Psoas muscle (tissue), 8 donors: ENCODE results near the gene C1orf74. TPM values are rescaled to one million over a fixed set of nuclear protein-coding genes. Genes with fewer than 3 reads are reported as not detected.

ENCODE experiments used
- ATAC-seq, 4 donors: fragments of 200-7000 bp; cut with Tn5 transposase; one replicate each; pipeline ENCODE4 v1.9.1; 2020; ENCODE audit warnings: moderate library complexity in 3 of 4, mild to moderate bottlenecking in 2 of 4
- DNase-seq, 2 donors: peaks; one replicate each; pipeline ENCODE4 v3.0.0-alpha.2; 2020
- H3K27ac ChIP-seq: fragments of 200-600 bp; one replicate; pipeline ENCODE4 v1.8.0; 2022
- H3K27me3 ChIP-seq, 3 donors: fragments of 200-600 bp in 1 of 3; one replicate each; pipeline versions ENCODE4 v1.6.1 to v1.8.0; 2013 to 2022; ENCODE audit warnings: low read length in 2 of 3, mild to moderate bottlenecking in 2 of 3, moderate library complexity in 1 of 3; ENCODE audit not compliant: insufficient read depth in 3 of 3
- H3K36me3 ChIP-seq, 2 donors: fragments of 200-600 bp in 1 of 2; one replicate each; pipeline versions ENCODE4 v1.6.1 to v1.8.0; 2013 to 2022; ENCODE audit warnings: low read depth in 1 of 2, mild to moderate bottlenecking in 1 of 2, moderate library complexity in 1 of 2; ENCODE audit not compliant: insufficient read depth in 1 of 2
- H3K4me1 ChIP-seq: fragments of 200-600 bp; one replicate; pipeline ENCODE4 v1.8.0; 2022
- H3K4me3 ChIP-seq: fragments of 200-600 bp; one replicate; pipeline ENCODE4 v1.8.0; 2022; ENCODE audit warnings: mild to moderate bottlenecking
- H3K9me3 ChIP-seq: fragments of 200-600 bp; one replicate; pipeline ENCODE4 v1.8.0; 2022
- CTCF ChIP-seq: fragments of 200-600 bp; IDR thresholded peaks from one replicate; pipeline ENCODE4 v1.8.0; 2022; ENCODE audit warnings: antibody characterized with exemption
- WGBS, 3 donors: extraction: QIAGEN DNeasy Blood & Tissue Kit; methylation state at CpG; one replicate each; pipeline versions ENCODE4 v1.1.6 to v1.1.7; 2013; 5-methylcytosine and 5-hydroxymethylcytosine counted together
- intact Hi-C, 2 donors: fragments of 100-400 bp; cut with DNase I; formaldehyde crosslinking; loops; one replicate each; pipeline versions ENCODE4 v1.11.0 to v1.14.2; 2022
- polyA plus RNA-seq, 3 donors: library from polyadenylated mRNA; stranded (reverse); fragments of 200-250 nt; gene quantifications; one replicate each; pipeline ENCODE4 v1.2.3, GENCODE V29; 2013
- total RNA-seq, 4 donors: library from RNA; stranded (reverse); fragmentation: NEBNext Ultra II Directional in 2 of 4; extraction: Animal tissue kit (Norgen Biotek cat#: 25700) in 2 of 4; gene quantifications; one replicate each; pipeline versions ENCODE4 v1.2.1 to v1.2.4, GENCODE V29; 2021 to 2023
- donor health status: healthy with polysubstance abuse.
- donor health status: DM: no; HTN: no; CAD: no; lungs with moderate emphysema.
- donor health status: Bipolar disorder and iron deficiency.
- donor health status: healthy.
- donor health status: DM: yes; HTN: yes; CAD: no.
- donor health status: DM: no; HTN: no; CAD: no.
- donor health status: DM: no; HTN: no; CAD: no.
- donor health status: DM: yes; HTN: yes; CAD: no.

Gene C1orf74
- total and polyA plus RNA-seq, 7 donors, result 0.45 to 1.8 (median 1.2) TPM

DNA sequence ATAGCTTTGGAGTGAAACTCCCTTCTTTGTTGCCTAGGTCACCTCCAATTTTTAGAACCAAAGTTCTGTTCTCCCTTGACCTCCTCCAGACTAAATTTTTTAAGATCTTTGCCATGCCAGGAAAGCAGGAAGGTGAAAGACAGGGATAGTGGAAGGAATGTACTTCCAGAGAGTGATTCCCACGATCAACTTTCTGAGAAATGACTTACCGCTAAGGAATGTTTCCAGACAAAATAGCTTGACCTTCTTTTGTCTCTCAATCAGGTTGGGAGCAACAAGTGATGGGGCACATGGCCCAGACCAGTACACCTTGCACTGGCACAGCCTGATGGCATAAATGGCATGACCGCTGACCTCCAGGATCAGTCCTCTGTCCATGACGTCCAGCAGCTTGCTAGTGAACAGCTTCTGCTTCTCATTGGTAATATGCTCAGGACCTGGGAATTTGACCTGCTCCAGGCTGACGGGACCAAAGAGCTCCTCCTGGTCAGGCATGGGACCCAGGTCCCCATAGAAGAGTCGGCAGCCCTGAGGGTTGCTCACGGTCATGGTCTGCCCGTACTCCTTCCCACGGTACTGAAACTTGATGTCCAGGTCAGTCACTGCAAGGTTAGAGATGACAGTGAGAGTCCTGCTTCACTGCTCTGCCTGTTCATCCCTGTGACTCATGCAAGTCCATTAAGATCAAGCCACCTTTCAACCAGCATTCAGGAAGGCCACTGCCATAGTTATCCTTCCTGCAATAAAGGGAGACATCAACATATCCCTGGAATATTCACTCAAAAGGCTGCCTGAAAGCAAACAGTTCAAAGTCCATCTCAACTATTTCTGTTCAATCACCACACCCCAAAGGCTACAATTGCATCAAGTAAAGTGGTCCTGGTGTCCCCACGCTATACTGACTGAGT lies 6.2 kb upstream of the C1orf74 start:
- no peak for TF ChIP-seq CTCF
- Histone ChIP-seq H3K9me3 (no peaks in the 10 kb centered on the region), H3K27me3 (peaks cover 0 to 60% (median 5%) of the 10 kb centered on the region in 3 donors), H3K4me1 (no peaks in the 10 kb centered on the region), H3K36me3 (no peaks in the 10 kb centered on the region), H3K27ac (no peak overlapping the region), H3K4me3 (no peak overlapping the region)
- DNase-seq (no peak), ATAC-seq (peak in 1 of 4 donors; percentile 54)
- intact Hi-C loops, result no loop called here
- WGBS, 3 donors, result 75 to 81% (median 80%) methylated on average over 10 of the region's 10 CpGs

- Histone ChIP-seq H3K36me3 (no peaks in the 10 kb centered on the region), H3K9me3 (no peaks in the 10 kb centered on the region), H3K4me3 (no peak overlapping the region), H3K27ac (no peak overlapping the region), H3K27me3 (peaks cover 0 to 53% (median 7%) of the 10 kb centered on the region in 3 donors), H3K4me1 (no peaks in the 10 kb centered on the region)
- TF ChIP-seq CTCF, result no peak
- 80 to 100% (median 82%) methylated on average over 1 of the region's 1 CpG for WGBS, 3 donors
- ATAC-seq (no peak), DNase-seq (no peak)
- intact Hi-C loops, result no loop called here
These were observed 4.9 kb upstream of the C1orf74 start for GRCh38 chr1:209789245-209789644.

DNA sequence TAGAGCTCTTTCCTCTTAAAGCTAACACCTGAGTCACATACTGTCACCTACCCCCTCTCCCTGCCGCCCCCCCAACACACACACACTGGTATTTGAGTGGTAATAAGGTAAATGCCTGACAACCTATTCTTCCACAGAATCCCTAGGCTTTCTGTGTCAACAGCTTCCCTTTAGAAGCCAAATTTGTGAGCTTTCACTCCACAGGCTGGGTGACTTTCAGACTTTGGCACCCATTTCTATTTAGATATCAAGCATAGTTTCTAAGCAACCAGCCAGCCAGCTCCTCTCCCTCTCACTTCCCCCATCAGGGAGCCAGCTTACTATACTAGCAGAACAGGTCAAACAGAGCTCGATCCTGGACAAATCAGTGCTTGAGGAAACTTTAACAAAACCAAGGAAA lies 3.2 kb upstream of the C1orf74 start:
- Histone ChIP-seq H3K27me3 (peaks cover 0 to 46% (median 7%) of the 10 kb centered on the region in 3 donors), H3K4me3 (no peak overlapping the region), H3K9me3 (no peaks in the 10 kb centered on the region), H3K27ac (no peak overlapping the region), H3K36me3 (no peaks in the 10 kb centered on the region), H3K4me1 (peaks cover 11% of the 10 kb centered on the region)
- WGBS, 3 donors, result 43 to 58% (median 53%) methylated on average over 2 of the region's 2 CpGs
- no peak for DNase-seq
- no peak for TF ChIP-seq CTCF
- intact Hi-C loops, result no loop called here
- ATAC-seq, result no peak

DNA sequence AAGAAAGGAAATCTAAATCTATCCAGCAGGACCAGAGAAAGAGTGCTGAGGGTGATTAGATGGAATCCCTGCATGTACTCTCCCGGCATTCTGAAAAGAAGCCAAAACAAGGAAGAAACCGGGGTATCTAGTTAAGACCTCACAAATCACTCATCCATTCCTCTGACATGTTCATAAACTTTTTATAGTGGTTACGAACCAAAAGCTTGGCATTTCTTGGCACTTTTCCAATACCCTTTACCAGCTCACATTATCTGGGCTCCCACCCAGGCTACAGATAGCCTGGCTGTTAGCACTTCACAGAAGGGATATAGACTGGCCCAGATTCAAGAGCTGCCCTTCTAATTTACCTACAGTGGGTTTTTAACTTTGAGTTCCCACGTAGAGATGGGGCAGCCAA lies 1.8 kb upstream of the C1orf74 start:
- H3K27ac ChIP-seq, result no peak overlapping the region
- 46 to 57% (median 50%) methylated on average over 4 of the region's 4 CpGs for WGBS, 3 donors
- peaks cover 11% of the 10 kb centered on the region for H3K4me1 ChIP-seq
- DNase-seq (no peak), ATAC-seq (no peak)
- H3K27me3 ChIP-seq, result peaks cover 0 to 36% (median 4%) of the 10 kb centered on the region in 3 donors
- intact Hi-C loops, result no loop called here
- H3K36me3 ChIP-seq, result no peaks in the 10 kb centered on the region
- no peak overlapping the region for H3K4me3 ChIP-seq
- H3K9me3 ChIP-seq, result no peaks in the 10 kb centered on the region
- no peak for TF ChIP-seq CTCF
